GM19043 (cell line): ENCODE data around the gene CCDC154.
"Not testable (repeated sequence)": the region's sequence is repeated elsewhere in the genome, so short reads cannot be mapped to it uniquely, and the experiment has no call there.

ENCODE experiments used
- ATAC-seq: cut with Tn5 transposase; IDR thresholded peaks from one replicate; pipeline ENCODE4 v1.9.1; 2021; ENCODE audit warnings: low read depth; ENCODE audit not compliant: unreplicated experiment

Gene CCDC154

DNA sequence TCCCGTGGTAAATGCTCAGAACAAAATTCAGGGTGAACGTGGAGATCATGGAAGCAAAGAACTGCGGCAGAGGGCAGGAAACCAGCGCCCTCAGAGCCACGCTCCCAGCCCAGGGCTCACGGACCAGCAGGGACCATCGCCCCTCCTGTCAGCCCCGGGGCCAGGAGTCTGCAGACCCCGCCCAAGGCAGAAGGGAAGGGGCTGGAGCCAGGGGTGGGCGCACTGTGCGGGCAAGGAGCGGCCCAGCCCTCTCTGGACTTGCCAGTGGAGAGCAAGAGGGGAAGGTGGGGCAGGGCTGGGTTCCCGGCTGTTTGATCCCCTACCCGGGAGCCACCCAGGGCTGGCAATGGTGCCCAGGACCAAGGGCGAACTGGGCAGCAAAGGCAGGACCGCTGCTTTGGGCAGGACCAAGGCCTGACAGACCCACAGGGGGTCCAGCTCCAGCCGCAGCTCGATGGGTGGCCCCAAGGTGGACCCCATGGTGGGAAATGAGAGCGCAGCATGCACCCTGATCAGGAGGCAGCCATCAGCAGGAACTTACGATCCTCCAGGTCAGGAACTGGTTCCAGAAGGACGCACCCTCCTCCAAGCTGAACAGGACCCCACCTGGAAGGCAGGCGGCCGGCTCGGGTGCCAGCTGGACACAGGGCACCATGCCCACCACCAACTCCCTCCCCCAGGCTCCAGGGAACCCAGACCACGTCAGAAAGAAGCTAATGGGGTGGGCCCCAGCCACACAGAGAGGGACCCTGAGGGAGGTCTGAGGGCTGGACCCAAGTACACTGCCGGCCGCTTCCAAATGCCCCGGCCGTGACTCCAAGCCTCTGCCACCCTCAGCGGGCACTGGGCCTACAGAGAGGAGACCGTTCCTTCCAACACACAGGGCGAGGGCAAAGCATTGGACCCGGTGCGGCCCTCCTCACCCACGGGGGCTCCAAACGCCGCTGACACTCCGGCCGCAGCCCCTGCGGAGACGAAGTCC is 11.1 kb upstream of the CCDC154 start:
- no peak for ATAC-seq

DNA sequence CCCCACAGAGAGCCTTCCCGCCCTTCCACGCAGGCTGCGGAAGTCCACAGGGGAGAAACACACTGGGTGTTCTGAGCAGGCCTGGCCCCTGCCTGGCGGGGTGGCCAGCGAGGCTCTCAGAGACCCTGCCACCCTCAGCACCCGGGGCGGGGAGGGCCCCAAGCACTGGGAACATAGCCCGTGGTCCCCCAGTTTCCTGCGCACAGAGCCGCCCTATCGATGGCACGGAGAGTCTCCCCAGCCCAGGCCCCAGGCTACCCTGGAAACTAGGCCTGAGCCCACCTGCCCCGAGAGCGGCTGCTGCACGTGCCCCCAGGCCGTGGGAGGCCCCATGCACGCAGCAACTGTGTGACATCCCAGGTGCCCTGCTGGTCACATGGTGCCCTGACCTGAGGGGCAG is 10.2 kb upstream of the CCDC154 start:
- no peak for ATAC-seq

DNA sequence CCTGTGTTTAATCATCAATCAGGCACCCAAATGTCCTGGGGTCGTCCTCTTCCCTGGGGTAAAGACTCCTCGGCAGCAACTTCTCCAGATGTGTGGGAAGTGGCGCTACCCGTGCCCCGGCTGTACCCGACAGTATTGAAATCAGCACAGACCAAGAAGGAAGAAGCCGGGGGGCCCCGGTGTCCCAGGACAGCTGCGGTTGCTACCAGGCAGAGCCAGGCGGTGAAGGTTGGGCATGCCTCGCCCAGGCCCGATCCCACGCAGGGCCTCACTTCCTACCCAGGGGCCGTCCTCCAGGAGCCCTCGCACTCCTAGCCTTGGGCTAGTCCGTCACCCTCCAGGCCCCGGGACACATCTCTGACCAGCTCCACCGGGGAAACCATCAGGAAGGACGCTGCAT is 9.0 kb upstream of the CCDC154 start:
- ATAC-seq, result no peak

DNA sequence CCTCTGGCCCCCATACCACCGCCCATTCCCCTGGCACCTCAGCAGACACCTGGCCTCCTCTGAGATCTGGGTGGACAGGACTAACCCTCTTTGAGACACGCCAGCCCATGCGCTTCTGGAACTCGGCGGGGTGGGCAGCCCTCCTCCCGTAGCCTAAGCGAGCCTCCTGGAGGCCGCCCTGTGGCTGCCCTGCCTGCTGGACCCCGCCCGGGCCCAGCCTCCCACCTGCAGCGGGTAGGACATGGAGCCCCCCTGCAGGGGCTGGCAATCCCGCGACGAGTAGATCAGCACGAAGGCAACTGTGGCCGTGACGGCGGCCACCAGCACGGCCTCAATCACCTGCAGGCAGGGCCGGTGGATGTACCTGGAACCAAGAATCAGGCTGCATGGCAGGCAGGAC is 8.2 kb upstream of the CCDC154 start:
- ATAC-seq, result no peak

DNA sequence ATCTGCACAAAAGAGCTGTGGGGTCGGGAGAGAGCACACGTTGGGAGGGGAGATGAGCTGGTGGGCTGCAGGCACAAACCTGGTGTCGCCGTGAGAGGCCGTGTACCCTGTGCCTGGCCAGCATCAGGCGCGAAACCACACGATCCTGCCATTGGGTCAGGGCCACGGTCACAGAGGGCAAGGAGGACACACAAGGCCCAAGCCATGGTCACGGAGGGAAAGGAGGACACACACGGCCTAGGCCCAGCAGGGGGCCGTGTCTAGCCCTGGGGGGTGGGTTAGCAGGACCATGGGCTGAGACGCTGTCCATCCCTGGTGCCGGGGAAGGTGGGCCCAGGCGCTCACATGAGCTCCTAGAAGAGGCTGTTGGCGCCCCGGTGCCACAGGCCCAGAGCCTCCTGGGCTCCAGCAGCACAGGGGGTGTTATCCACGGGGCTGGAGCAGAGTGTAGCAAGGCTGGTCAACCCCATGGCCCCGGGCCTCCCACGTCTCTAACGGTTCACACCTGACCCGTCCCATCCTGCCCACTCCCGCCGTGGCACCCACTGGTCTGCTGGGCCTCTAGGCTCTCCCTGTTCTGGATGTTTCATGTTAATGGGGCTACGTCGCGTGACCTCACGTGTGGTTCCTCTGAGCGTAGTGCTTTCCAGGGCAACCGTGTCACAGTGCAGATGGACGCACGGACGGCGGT is 7.5 kb upstream of the CCDC154 start:
- no peak for ATAC-seq

DNA sequence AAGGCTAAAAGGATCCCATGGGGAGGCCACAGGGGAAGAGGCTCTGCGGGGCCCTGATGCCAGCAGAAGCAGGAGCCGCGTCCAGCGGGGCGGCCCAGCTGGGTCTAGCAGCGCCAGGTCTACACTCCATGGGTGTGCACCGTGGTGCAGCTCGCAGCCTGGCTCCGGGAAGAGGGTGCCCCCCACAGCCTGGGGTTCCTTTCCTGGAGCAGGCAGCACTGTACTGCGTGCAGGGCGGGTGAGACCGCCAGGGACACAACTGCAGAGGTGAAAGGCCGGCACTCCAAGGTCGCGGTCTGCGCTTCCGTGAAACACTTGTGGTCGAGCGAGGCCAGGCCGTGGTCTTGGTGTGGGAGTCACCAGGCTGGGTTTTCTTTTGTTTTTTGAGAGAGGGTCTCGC is 6.5 kb upstream of the CCDC154 start:
- ATAC-seq, result no peak

DNA sequence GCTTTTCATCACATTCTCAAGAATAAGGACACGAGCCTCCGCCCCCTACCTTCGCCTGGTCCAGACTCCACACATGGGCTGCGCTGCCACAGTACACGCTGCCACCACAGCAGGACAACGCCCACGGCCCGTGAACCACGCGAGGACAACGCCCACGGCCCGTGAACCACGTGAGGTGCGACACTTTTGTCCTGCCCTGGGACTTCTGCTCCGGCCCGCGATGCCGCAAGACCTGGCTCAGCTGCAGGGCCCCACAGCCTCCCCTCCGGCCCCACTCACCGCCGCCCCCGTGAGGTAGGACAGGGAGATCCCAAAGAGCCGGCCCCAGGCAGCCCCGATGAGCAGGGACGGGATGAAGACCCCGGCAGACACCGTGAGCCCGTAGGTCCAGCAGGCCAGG is 5.9 kb upstream of the CCDC154 start:
- no peak for ATAC-seq

DNA sequence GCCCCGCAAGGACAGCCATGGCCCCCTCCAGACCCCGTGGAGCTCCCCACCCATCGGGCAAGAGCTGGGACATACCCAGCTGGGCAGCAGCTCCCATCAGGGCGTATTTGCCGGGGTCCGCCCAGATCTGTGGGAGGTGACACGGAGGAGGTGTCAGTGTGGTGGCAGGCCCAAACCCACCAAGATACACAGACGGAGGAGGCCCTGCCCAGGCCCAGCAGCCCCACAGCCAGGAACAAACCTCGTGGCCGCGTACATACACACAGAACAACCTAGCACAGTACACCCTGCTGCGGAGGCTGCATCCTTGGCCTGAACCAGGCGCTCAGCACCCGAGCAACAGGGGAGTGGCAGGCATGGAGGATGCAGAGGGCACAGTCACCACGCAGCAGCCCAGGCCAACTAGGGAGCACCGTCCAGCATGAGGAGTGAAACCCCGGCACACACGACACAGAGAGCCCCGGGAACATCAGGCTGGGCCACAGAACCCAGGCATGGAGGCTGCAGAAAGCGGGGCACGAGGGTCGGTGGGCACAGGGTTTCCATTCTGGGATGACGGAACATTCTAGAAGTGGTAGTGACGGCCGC is 4.9 kb upstream of the CCDC154 start:
- no peak for ATAC-seq

DNA sequence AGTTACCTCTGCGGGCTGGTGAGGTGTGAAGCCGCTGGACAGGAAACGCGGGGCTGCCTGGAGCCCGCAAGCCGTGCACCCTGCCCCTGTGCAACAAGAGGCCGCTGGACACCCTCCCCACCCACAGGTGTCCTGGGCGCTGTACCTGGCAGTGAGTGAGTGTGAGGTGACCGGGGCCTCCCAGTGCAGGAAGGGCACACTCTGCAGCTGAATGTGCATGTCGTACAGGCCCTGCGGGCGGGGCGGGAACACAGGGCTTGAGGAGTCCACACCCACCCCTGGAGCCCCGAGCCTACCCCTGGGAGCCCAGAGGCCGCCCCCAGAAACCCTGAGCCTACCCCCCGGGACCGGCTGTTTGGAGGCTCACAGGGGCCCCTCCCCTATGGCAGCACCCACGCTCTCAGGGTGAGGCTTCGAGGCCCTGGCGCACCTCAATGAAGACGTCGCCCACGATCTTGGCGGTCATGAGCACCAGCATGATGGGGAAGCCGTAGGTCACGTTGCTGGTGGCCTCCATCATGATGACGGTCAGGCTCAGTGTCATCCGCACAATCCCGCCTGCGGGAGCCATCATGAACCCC is 4.3 kb upstream of the CCDC154 start:
- no peak for ATAC-seq

DNA sequence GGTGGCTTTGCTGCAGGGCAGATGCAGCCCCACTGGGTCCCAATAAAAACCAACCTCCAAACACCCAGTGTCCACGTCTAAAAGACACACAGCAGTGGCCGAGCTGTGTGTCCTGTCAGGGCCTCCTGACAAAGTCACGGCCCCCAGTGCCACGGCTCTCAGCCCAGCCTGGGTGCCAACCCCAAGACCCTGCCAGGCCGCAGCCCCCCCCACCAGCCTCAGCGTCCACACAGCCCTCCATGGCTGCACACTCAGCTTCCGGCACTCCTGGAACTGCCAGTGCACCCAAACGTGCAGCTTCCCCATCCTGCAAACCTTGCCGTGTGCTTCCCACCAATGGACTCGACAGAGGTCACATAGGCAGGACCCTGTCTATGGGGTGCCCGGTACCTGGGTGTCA is 3.6 kb upstream of the CCDC154 start:
- no peak for ATAC-seq

DNA sequence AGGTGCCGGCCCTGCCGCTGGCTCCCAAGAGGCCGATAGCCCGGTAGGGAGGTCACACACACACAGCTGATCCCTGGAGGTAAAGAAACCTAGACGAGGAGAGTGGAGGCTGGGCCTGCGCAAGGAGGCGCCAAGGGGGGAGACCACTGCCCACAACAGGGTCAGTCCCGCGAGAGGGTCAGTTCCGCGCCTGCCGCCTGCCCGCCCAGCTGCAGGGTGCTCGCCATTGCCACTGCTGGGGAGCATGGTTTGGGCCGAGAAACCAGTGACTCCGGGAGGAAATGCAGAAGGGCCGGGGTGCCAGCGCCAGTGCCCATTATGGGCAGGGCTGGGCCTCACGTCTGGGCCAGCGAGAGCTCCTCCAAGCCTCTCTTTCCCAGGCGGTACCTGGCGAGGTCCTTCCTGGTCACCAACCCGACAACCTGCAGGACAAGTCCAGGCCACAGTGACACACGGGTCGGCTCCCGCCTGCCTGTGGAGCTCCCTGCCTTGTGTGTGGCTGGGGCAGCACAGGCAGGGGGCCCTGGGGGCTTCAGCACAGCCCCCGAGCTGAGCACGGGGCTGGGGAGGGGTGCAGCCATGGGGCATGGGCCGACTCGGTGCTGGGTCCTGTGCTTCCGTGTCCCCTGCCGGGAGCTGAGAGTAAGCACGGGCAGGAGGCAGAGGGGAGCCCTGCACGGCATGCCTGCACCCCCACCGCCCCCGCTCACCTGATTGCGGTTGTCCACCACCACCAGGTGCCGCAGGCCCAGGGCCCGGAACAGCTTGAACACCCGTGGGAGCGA is 2.1 kb upstream of the CCDC154 start:
- no peak for ATAC-seq

DNA sequence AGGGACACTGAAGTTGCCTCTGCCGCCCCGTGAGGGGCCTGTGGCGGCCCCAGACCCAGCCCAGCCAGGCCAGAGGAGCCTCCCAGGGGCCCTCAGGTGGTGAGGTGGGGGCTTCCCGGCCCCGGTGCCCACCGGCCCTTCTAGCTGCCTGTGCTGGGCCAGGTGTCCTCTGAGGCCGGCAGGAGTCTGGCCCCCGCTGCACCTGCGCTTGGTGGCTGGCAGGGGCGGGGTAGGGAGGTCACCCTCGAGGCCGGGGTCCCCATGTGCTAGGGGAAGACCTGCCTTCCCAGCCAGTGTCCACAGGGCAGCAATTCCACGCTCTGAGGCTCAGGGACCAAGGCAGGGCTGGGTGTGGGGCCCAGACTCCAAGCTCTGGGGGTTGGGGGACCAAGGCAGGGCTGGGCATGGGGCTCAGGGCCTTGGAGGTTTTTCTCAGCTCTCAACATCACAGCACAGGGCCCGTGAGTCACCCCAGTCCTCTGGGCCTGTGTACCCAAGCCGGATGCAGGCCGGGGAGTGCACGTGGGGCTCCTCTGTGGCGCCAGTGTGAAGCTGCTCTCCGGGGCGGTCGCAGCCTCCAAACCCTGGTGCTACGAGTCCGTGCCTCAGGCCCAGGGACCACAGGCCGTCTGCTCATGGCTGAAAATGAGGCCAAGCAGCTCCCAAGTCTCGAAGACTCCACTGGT is 1.3 kb upstream of the CCDC154 start:
- ATAC-seq, result no peak

DNA sequence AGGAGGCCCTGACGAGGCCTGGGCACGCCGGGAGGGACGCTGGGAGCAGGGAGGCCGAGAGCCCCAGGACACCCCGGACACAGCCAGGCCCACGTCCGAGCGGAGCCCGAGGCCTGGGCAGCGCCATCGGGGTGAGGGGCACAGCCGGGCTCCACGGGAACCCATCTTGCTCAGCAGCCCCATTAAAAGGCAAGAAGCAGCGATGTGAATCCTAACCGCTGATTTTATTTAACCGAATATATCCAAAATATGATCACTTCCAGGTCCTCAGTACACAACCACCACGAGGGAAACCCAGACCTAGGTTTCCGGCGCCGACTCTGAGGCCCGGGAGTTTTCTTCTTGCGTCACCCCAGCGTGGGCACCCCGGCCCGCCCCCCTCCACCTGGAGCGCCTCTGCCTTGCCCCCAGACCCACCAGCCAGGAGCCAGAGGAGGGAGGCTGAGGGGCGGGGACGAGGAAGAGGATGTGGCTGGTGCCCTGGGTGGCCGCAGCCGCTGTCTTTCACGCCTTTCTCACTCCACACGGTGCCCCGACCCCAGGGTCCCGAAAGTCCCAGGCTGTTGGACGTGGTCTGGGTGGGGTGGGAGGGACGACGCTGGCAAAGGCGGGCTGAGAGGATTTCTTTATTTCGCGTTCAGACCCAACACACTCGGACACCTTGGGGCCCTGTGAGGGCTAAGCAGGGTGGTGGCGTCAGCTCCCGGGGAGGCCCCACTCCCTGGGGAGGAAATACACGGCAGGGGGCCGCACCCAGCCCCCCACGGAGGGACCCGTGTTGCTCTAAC is 568 bp upstream of the CCDC154 start:
- no peak for ATAC-seq

DNA sequence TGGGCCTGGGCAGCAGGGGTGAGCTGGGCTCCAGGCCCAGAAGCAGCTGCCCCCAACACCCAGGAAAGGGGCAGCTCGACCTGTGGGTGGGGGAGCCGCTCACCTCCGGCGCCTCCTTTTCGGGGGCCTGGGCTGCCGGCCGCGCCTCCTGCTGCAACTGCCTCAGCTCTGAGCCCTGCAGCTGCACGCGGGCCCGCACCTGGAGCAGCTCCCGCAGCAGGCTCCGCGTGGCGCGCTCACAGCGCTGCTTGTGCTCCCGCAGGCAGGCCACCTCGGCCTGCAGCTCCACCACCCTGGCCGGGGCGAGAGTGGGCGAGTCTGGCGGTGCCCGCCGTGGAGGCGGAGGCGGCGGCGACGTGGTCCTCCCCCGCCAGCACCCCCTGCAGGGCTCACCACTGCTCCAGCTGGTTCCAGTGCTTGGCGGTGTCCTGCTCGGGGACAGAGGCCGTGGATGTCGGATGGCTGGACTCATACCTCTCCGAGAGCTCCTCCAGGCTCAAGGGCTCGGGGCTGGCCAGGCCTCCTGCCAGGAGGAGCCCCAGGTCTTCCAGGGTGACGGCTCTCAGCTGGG is 868 bp downstream of the CCDC154 start:
- ATAC-seq, result no peak

DNA sequence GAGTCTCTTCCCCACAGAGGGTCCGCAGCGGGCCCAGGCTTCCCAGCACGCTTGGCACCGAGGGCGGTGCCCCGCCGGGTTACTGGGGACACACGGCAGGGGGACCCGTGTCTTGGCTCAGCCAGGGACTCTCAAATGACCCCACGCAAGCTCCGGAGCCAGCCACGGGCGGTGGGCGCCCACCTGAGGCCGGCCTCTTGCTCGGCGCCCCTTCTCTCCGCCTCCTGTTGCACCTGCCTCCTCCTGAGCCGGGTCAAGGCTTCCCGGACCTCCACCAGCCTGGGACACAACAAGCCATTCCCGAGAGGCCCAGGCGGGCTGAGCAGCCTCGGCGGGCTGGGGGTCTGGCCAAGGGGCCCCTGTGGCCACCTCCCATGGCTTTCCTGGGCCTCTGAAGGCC is 1.7 kb downstream of the CCDC154 start:
- no peak for ATAC-seq

DNA sequence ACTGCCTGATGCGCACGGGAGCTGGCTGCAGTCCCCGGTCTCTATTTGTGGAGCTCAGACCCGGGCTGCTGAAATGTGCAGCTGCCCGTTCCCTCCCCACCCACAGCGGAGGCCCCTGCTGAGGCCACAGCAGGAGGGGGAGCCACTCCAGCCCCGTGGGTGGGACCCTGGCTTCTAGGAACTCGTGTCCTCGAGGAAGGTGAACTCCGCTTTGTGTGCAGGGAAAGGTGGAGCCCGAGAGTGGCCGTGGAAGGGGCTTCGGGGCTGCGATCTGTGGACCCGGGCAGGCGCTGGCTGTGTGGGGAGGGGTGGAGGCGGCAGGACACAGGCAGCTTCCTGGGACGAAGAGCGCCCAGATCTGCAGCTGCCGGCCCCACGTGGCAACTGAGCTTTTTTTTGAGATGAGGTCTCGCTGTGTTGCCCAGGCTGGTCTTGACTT is 2.9 kb downstream of the CCDC154 start:
- no peak for ATAC-seq

DNA sequence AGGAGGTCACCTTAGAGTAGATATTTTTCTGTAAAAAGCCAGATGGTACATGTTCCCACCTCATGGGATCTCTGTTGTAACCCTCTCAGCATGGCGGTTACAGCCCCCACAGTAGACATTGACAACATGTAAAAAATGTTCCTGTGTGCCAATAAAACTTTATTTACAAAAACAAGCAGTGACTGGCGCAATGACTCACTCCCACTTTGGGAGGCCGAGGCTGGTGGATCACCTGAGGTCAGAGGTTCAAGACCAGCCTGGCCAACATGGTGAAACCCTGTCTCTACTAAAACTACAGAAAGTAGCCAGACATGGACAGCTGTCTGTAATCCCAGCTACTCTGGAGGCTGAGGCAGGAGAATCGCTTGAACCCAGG is 4.7 kb downstream of the CCDC154 start:
- ATAC-seq, result not testable (repeated sequence)

DNA sequence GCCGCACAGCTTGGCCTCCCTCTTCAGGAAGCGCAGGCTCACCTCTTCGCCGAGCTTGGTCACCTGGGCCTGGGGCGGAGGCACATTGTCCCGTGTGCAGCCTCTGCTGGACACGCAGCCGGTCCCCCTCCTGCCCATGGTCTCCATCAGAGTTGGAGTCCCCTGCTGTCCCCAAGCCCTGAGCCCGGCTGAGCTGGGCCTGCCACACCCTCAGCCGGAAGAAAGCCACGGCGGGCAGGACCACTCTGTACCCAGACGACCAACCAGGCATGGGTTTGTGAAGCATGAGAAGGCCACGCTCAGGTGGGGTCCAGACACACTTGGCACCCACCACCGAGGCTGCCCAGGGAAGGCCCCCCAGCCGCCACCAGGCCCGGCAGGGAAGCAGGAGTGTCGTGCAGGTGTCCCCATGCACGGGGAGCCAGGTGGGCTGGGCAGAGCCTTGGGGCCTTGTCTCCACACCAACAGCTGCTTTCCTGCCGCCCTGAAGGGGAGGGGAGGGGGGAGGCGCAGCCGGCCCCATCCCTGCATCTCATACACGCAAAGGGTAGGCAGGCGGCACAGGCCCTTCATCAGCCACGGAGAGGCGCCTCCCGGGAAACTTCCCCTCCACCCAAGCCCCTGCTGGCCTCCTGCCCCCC is 5.2 kb downstream of the CCDC154 start:
- no peak for ATAC-seq
